Lung (tissue), 12 donors: ENCODE measurements around the gene FAHD2A. TPM values are rescaled to one million over a fixed set of nuclear protein-coding genes. Genes with fewer than 3 reads are reported as not detected.

Experiments used
- ATAC-seq: fragments of 200-7000 bp; cut with Tn5 transposase; one replicate; pipeline ENCODE4 v1.9.1; 2020; ENCODE audit warnings: moderate number of reproducible peaks; ENCODE audit not compliant: insufficient read depth, low FRiP score
- DNase-seq, 3 donors: peaks; one replicate each; pipeline ENCODE4 v3.0.0-alpha.2; 2013 to 2017
- H3K27ac ChIP-seq, 2 donors: one replicate each; pipeline ENCODE4 v1.5.1; 2013; ENCODE audit warnings: mild to moderate bottlenecking in 2 of 2, moderate library complexity in 2 of 2, control low read depth in 1 of 2, inconsistent platforms in 1 of 2, low read depth in 1 of 2, low read length in 1 of 2
- H3K27me3 ChIP-seq, 3 donors: one replicate each; pipeline ENCODE4 v1.5.1; 2013; ENCODE audit warnings: low read length in 2 of 3; ENCODE audit not compliant: control insufficient read depth in 3 of 3, insufficient read depth in 3 of 3
- H3K36me3 ChIP-seq, 4 donors: one replicate each; pipeline ENCODE4 v1.5.1; 2013; ENCODE audit warnings: low read length in 4 of 4, mild to moderate bottlenecking in 1 of 4, moderate library complexity in 1 of 4; ENCODE audit not compliant: control insufficient read depth in 4 of 4, insufficient read depth in 4 of 4
- H3K4me1 ChIP-seq, 5 donors: one replicate each; pipeline ENCODE4 v1.5.1; 2013; ENCODE audit warnings: low read length in 5 of 5, mild to moderate bottlenecking in 2 of 5, moderate library complexity in 1 of 5; ENCODE audit not compliant: control insufficient read depth in 5 of 5, insufficient read depth in 5 of 5
- H3K4me3 ChIP-seq: one replicate; pipeline ENCODE4 v1.5.1; 2013; ENCODE audit warnings: mild to moderate bottlenecking, control low read depth, moderate library complexity
- H3K9ac ChIP-seq, 2 donors: one replicate each; pipeline ENCODE4 v1.5.1; 2013; ENCODE audit warnings: low read length in 2 of 2, control low read depth in 1 of 2; ENCODE audit not compliant: insufficient read depth in 1 of 2
- H3K9me3 ChIP-seq, 4 donors: one replicate each; pipeline ENCODE4 v1.5.1; 2013; ENCODE audit warnings: low read length in 3 of 4, mild to moderate bottlenecking in 1 of 4, moderate library complexity in 1 of 4; ENCODE audit not compliant: control insufficient read depth in 4 of 4, insufficient read depth in 3 of 4
- WGBS, 2 donors: extraction: QIAGEN DNeasy Blood & Tissue Kit; methylation state at CpG; one replicate each; pipeline ENCODE4 v1.1.7; 2013; 5-methylcytosine and 5-hydroxymethylcytosine counted together
- polyA plus RNA-seq, 2 donors: library from polyadenylated mRNA; stranded (reverse); fragments of 200-250 nt; gene quantifications; one replicate each; pipeline ENCODE4 v1.2.1, GENCODE V29; 2013
- total RNA-seq, 2 donors: library from RNA; depleted of rRNA in 1 of 2; stranded (reverse); fragments of >200 nt in 1 of 2; gene quantifications; one replicate each; pipeline ENCODE4 v1.2.1, GENCODE V29; 2014 to 2021
- TF ChIP-seq, protein P1 (sequence below): IDR thresholded peaks from 2 replicates; pipeline ENCODE4 v1.5.1; 2012; ENCODE audit warnings: mild to moderate bottlenecking; ENCODE audit errors: control extremely low read depth, extremely low read depth
- donor health status: control.
- donor health status: control.
- donor health status: Bipolar disorder and iron deficiency.
- donor health status: healthy.
- donor health status: DM: yes; HTN: yes; CAD: no.

The FAHD2A gene
- total and polyA plus RNA-seq, 4 donors = 12.6 to 38.3 (median 19.6) TPM

DNA sequence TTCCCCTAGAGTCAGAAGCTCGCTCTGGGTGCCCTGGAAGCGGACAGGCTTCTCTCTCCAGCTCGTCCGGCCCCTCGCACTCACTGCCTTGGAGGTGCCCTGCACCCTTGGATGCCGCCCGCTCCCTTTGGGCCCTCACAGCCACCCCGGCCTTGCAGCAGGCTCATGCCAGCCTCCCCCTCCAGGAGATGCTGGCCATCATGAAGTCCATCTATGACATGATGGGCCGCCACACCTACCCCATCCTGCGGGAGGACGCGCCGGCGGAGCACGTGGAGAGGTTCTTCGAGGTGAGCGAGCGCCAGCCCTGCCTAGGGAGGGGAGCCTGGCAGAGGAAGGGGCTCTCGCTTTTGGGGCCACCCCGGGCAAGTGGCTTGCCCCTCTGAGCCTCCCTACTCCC, 20.3 kb upstream of the FAHD2A start:
- no peak for ATAC-seq
- Histone ChIP-seq H3K27ac (no peak overlapping the region), H3K9me3 (no peaks in the 10 kb centered on the region), H3K27me3 (no peaks in the 10 kb centered on the region), H3K4me3 (no peak overlapping the region), H3K36me3 (no peaks in the 10 kb centered on the region), H3K9ac (no peak overlapping the region), H3K4me1 (peaks cover 0 to 13% (median 0%) of the 10 kb centered on the region in 5 donors)
- TF ChIP-seq, protein P1, sequence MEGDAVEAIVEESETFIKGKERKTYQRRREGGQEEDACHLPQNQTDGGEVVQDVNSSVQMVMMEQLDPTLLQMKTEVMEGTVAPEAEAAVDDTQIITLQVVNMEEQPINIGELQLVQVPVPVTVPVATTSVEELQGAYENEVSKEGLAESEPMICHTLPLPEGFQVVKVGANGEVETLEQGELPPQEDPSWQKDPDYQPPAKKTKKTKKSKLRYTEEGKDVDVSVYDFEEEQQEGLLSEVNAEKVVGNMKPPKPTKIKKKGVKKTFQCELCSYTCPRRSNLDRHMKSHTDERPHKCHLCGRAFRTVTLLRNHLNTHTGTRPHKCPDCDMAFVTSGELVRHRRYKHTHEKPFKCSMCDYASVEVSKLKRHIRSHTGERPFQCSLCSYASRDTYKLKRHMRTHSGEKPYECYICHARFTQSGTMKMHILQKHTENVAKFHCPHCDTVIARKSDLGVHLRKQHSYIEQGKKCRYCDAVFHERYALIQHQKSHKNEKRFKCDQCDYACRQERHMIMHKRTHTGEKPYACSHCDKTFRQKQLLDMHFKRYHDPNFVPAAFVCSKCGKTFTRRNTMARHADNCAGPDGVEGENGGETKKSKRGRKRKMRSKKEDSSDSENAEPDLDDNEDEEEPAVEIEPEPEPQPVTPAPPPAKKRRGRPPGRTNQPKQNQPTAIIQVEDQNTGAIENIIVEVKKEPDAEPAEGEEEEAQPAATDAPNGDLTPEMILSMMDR = no peak
- DNase-seq = no peak
- WGBS, 2 donors = 92 to 95% methylated on average over 20 of the region's 20 CpGs

- no peaks in the 10 kb centered on the region for H3K36me3 ChIP-seq
- DNase-seq (no peak), ATAC-seq (no peak)
These were observed 19.5 kb upstream of the FAHD2A start for GRCh38 chr2:95382686-95383634.

DNA sequence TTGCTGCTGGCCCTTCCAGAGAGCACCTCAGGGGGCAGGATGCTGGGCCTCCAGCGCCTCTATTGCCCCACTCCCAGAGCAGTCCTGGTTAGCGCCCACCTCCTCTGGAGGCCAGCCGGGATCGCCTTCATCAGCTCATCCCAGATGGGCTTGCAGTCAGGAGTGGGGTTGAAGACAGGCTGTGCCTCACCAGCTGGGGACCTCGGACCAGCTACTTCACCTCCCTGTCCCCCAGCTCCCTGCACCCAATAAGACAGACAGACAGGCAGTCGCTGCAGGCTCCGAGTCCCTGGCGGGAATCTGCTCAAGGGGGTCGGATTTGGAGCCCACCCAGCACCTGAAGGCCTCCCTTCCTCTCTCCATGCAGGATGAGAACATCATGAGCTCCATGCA, 18.9 kb upstream of the FAHD2A start:
- TF ChIP-seq, protein P1 = no peak
- Histone ChIP-seq H3K36me3 (no peaks in the 10 kb centered on the region), H3K27ac (no peak overlapping the region), H3K27me3 (no peaks in the 10 kb centered on the region), H3K9ac (no peak overlapping the region), H3K4me1 (peaks cover 0 to 13% (median 0%) of the 10 kb centered on the region in 5 donors), H3K9me3 (no peaks in the 10 kb centered on the region), H3K4me3 (no peak overlapping the region)
- DNase-seq (no peak), ATAC-seq (no peak)
- 90 to 92% methylated on average over 9 of the region's 9 CpGs for WGBS, 2 donors

More at GRCh38 chr2:95382686-95383634, 19.5 kb upstream of the FAHD2A start:
- Histone ChIP-seq H3K9ac (no peak overlapping the region), H3K27me3 (no peaks in the 10 kb centered on the region), H3K4me1 (peaks cover 0 to 13% (median 0%) of the 10 kb centered on the region in 5 donors), H3K9me3 (no peaks in the 10 kb centered on the region), H3K4me3 (no peak overlapping the region), H3K27ac (no peak overlapping the region)
- TF ChIP-seq, protein P1 = no peak
- 83 to 86% methylated on average over 13 to 14 of the region's 14 CpGs for WGBS, 2 donors
